ENCODE data around the gene ECM1.

ECM1 gene

DNA sequence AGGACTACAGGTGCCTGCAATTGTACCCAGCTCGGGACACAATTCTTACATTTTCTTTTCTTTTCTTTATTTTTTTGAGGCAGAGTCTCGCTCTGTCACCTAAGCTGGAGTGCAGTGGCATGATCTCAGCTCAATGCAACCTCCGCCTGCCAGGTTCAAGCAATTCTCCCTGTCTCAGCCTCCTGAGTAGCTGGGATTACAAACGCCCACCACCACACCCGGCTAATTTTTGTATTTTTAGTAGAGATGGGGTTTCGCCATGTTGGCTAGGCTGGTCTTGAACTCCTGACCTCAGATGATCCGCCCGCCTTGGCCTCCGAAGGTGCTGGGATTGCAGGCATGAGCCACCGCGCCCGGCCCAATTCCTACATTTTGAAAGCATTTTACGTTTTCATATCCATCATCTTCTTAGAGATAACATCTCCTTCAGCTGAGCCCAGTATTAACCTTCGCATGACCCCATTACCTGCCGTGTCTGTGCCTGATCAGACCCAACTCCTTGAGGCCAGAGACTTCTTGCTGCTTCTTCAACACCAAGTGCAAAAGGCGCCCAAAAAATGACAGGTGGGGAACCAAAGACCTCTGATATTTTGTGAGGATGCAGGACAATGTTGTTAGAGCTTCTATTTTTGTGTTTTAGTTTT lies 38.5 kb downstream of the ECM1 start:
- no peak for DNase-seq

GRCh38 chr1:150548324-150548631 lies 40.4 kb downstream of the ECM1 start:
- no peak for DNase-seq

DNA sequence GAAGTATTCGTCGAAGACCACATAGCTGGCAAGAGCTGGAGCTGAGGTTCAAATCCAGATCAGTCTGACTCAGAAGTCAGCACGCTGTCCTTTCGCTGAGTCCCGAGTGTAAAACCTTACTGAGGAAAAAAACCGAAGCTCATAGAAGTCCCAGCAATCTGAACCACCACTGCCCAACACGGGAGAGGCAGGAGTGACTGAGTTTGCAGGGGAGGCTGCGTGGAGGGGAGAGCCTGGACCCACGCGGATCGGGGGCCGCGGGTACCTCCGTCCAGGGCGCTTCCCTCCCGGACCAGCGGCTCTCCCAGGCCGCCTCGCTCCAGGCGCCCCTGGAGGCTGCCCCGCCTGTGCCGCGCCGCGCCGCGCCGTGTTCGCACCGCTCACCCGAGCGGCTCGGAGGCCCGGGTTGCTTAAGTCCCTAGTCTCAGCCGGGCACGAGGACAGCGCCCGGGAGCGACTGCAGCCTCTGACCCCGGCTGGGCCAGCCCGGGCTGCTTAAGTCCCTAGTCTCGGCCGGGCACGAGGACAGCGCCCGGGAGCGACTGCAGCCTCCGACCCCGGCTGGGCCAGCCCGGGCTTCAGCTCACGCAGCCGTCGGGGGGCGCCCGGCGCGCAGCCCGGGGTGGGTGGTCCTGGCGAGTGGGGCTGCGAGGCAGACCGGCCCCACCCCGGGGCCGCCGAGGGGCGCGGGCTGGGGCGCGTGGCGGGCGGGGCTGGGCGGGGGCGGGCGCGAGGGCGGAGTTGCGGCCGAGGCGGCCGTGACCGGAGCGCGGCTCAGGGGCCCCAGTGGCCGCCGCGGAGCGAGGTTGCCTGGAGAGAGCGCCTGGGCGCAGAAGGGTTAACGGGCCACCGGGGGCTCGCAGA lies 41.0 kb downstream of the ECM1 start, which contains the start of gene ADAMTSL4:
ADAMTSL4 (plus strand) TSS at position 777 of the 864 bp plus-strand sequence. CDS start 2,881 bp downstream, outside the sequence.
- DNase-seq: no peak

- DNase-seq: no peak
These were observed 41.8 kb downstream of the ECM1 start for GRCh38 chr1:150549496-150550221.

- no peak for DNase-seq
These were observed 42.5 kb downstream of the ECM1 start for GRCh38 chr1:150550222-150551050.

DNA sequence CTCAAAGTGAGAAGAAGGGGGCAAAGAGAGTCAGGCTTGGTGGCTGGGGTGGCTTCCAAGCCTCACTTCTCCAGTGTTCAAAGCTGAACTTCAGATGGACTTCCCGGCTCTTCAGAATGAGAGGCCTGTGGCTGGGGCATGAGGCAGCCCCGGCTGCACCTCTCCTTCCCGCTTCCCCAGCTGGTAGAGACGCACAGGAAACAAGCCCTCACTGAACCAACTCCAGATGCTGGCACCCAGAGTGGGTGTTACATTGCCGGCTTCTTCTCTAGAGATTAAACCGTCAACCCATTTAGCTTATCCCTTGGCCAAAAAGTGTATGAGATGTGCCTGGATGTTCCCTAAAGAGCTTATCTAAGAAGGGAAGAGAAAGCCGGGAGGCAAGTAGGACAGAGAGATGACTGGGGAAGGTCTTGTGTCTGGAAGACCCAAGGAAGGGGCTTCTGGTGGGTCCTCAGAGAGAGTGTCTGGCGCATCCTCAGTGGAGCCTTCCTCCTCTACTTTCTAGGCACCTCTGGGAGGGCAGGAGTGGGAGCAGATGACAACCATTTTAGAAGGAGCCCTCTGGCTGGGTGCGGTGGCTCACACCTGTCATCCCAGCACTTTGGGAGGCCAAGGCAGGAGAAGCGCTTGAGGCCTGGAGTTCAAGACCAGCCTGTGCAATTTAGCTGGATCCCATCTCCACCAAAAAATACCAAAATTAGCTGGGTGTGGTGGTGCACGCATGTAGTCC lies 43.3 kb downstream of the ECM1 start:
- DNase-seq: no peak

- no peak for DNase-seq
These were observed 43.8 kb downstream of the ECM1 start for GRCh38 chr1:150551784-150552127.

DNA sequence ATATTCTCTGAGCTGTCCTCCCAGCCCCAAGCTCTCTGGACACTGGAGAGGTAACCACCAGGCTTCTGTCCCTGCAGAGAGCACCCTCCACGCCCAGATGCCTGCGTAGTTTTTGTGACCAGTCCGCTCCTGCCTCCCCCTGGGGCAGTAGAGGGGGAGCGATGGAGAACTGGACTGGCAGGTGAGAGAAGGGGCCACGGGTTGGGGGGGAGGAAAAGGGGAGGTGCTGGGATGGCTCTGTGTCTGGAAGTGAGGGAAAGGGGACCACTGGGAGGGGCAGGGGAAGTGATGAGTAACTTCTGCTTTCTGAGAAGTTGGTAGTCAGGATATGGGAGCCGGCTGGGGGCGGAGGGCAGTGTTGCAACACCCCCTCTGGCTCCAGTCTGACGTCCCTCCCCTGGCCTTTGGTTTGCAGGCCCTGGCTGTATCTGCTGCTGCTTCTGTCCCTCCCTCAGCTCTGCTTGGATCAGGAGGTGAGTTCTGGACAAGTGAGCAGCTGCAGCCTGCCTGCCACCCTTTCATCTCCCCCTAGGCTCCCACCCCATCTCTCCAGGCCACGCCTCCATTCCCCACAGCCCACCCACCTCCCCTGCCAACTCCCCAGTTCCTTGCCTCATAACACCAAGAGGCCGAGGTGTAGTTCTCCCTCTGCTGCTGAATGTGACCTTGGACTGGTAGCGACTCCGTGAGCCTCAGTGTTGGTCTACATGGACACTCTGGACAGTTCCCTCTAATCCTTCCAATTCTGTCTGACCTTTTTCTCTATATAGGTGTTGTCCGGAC lies 44.4 kb downstream of the ECM1 start:
- DNase-seq: no peak

DNA sequence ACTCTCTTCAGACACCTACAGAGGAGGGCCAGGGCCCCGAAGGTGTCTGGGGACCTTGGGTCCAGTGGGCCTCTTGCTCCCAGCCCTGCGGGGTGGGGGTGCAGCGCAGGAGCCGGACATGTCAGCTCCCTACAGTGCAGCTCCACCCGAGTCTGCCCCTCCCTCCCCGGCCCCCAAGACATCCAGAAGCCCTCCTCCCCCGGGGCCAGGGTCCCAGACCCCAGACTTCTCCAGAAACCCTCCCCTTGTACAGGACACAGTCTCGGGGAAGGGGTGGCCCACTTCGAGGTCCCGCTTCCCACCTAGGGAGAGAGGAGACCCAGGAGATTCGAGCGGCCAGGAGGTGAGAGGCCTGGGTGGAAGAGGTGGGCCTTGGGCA lies 45.0 kb downstream of the ECM1 start:
- DNase-seq: no peak

DNA sequence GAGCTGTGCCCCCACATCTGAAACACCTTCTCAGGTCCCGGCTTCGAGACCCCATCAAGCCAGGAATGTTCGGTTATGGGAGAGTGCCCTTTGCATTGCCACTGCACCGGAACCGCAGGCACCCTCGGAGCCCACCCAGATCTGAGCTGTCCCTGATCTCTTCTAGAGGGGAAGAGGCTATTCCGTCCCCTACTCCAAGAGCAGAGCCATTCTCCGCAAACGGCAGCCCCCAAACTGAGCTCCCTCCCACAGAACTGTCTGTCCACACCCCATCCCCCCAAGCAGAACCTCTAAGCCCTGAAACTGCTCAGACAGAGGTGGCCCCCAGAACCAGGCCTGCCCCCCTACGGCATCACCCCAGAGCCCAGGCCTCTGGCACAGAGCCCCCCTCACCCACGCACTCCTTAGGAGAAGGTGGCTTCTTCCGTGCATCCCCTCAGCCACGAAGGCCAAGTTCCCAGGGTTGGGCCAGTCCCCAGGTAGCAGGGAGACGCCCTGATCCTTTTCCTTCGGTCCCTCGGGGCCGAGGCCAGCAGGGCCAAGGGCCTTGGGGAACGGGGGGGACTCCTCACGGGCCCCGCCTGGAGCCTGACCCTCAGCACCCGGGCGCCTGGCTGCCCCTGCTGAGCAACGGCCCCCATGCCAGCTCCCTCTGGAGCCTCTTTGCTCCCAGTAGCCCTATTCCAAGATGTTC lies 45.6 kb downstream of the ECM1 start:
- DNase-seq: no peak

DNA sequence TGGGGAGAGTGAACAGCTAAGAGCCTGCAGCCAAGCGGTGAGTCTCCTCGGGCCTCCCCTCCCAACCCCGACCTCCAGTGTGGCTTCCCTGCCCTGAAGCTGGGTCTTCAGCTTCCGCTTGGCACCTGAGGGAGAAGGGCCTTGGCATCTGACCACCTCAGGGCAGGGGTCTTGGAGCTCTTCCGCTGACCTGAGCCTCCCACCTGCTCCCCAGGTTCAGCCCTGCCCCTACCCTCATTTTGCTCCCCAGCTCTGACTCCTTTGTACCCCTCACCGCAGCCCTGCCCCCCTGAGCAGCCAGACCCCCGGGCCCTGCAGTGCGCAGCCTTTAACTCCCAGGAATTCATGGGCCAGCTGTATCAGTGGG lies 46.2 kb downstream of the ECM1 start:
- no peak for DNase-seq

- DNase-seq: no peak
These were observed 47.5 kb downstream of the ECM1 start for GRCh38 chr1:150555198-150555970.

DNA sequence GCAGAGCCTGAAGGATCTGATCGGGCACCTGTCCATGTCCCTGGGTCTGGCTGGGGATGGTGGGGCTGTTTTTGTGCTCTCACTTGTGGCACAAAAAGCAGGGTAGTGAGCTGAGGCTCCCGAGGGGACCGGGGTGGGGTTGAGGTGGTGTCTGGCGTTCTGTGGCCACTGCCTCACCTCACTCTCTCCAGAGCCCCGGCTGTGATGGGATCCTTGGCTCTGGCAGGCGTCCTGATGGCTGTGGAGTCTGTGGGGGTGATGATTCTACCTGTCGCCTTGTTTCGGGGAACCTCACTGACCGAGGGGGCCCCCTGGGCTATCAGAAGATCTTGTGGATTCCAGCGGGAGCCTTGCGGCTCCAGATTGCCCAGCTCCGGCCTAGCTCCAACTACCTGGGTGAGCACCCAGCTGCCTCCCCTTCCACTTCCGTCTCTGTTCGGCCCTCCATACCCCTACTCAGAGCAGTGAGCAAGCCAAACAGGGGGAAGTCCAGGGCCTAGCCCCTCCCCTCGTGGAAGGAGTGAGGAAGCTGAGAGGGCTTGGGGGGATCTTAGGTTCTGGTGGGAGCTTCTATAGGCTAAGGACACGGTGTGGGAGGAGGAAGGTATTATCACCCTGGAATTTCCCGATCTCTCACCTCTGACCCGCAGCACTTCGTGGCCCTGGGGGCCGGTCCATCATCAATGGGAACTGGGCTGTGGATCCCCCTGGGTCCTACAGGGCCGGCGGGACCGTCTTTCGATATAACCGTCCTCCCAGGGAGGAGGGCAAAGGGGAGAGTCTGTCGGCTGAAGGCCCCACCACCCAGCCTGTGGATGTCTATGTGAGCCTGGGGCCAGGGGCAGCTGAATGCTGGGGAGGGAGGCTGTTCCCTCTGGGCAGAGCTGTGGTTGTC lies 48.3 kb downstream of the ECM1 start:
- DNase-seq: no peak

GRCh38 chr1:150557065-150557600 lies 49.2 kb downstream of the ECM1 start:
- DNase-seq: no peak

DNA sequence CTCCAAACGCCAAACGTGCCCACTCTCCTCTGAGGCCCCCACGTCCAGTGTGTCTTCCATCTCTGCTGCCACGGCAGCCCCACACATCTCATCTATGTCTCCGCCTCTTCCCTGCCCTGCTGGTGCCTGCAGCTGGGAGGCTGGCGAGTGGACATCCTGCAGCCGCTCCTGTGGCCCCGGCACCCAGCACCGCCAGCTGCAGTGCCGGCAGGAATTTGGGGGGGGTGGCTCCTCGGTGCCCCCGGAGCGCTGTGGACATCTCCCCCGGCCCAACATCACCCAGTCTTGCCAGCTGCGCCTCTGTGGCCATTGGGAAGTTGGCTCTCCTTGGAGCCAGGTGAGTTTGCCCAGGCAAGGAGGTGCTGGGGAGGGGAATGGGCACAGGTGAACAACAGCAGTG lies 49.9 kb downstream of the ECM1 start:
- no peak for DNase-seq

DNA sequence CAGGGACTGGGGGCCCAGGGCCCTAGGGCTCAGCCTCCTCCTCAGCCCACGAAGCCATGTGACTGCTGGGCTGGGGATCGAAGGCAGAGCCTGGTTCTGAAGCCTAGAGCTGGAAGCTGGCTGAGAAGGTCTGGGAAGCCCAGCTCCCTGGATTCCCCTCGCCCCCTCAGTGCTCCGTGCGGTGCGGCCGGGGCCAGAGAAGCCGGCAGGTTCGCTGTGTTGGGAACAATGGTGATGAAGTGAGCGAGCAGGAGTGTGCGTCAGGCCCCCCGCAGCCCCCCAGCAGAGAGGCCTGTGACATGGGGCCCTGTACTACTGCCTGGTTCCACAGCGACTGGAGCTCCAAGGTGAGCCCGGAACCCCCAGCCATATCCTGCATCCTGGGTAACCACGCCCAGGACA lies 50.4 kb downstream of the ECM1 start:
- DNase-seq: no peak

DNA sequence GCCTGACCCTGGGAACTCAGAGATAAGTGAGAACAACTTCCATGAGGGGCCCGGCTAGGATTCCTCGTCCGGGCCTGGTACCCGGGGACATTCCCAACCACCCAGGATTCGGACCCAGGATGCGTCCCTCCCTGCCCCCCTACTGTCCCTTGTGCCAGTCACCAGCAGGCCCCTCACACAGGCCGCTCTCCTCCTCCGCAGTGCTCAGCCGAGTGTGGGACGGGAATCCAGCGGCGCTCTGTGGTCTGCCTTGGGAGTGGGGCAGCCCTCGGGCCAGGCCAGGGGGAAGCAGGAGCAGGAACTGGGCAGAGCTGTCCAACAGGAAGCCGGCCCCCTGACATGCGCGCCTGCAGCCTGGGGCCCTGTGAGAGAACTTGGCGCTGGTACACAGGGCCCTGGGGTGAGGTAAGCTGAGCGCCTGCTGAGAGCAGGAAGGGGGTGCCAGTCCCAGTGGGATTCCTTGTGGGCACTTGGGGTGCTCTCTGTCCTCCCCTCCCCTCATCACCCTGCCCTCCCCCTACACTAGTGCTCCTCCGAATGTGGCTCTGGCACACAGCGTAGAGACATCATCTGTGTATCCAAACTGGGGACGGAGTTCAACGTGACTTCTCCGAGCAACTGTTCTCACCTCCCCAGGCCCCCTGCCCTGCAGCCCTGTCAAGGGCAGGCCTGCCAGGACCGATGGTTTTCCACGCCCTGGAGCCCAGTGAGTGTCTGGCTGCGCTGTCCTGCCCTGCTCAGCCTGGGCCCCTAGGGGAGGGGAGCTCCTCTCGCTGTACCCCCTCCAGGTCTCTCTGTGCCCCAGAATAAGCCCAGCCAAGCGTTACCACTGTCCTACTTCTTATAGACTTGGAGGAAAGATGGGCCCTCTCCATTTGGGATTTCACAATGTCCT lies 51.1 kb downstream of the ECM1 start:
- DNase-seq: no peak

GRCh38 chr1:150559656-150560010 lies 51.7 kb downstream of the ECM1 start:
- DNase-seq: no peak

Measured in NCI-H2107 (cell line).